ENCODE results near the gene PCSK2. TPM values are rescaled to one million over a fixed set of nuclear protein-coding genes. Genes with fewer than 3 reads are reported as not detected.

Gene PCSK2
- total RNA-seq, 6 experiments from 2014 or later = not detected

GRCh38 chr20:17443131-17443858 is 216.5 kb downstream of the PCSK2 start:
- Mint-ChIP-seq H3K4me1 (ENCODE audit: low read depth) (no peaks in the 10 kb centered on the region), H3K4me3 (no peak overlapping the region), H3K27me3 (ENCODE audit: insufficient read depth) (peaks cover 23% of the 10 kb centered on the region), H3K9me3 (no peaks in the 10 kb centered on the region), H3K36me3 (ENCODE audit: low read depth) (no peaks in the 10 kb centered on the region), H3K27ac (no peak overlapping the region)
- no peak for DNase-seq
- TF ChIP-seq, protein P1, sequence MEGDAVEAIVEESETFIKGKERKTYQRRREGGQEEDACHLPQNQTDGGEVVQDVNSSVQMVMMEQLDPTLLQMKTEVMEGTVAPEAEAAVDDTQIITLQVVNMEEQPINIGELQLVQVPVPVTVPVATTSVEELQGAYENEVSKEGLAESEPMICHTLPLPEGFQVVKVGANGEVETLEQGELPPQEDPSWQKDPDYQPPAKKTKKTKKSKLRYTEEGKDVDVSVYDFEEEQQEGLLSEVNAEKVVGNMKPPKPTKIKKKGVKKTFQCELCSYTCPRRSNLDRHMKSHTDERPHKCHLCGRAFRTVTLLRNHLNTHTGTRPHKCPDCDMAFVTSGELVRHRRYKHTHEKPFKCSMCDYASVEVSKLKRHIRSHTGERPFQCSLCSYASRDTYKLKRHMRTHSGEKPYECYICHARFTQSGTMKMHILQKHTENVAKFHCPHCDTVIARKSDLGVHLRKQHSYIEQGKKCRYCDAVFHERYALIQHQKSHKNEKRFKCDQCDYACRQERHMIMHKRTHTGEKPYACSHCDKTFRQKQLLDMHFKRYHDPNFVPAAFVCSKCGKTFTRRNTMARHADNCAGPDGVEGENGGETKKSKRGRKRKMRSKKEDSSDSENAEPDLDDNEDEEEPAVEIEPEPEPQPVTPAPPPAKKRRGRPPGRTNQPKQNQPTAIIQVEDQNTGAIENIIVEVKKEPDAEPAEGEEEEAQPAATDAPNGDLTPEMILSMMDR (IDR thresholded peaks at IDR 0.05) = no peak

GRCh38 chr20:17444091-17444490 is 217.3 kb downstream of the PCSK2 start:
- DNase-seq = no peak
- Mint-ChIP-seq H3K27me3 (ENCODE audit: insufficient read depth) (peaks cover 18% of the 10 kb centered on the region), H3K4me1 (ENCODE audit: low read depth) (no peaks in the 10 kb centered on the region), H3K36me3 (ENCODE audit: low read depth) (no peaks in the 10 kb centered on the region), H3K27ac (no peak overlapping the region), H3K4me3 (no peak overlapping the region), H3K9me3 (no peaks in the 10 kb centered on the region)
- TF ChIP-seq, protein P1 (IDR thresholded peaks at IDR 0.05) = no peak

GRCh38 chr20:17445543-17445942 is 218.7 kb downstream of the PCSK2 start:
- no peaks in the 10 kb centered on the region for H3K36me3 Mint-ChIP-seq (ENCODE audit: low read depth)
- H3K4me1 Mint-ChIP-seq (ENCODE audit: low read depth) = no peaks in the 10 kb centered on the region
- no peak for DNase-seq
- H3K27ac Mint-ChIP-seq = no peak overlapping the region
- peaks cover 16% of the 10 kb centered on the region for H3K27me3 Mint-ChIP-seq (ENCODE audit: insufficient read depth)
- no peak overlapping the region for H3K4me3 Mint-ChIP-seq
- TF ChIP-seq, protein P1 (IDR thresholded peaks at IDR 0.05) = no peak
- H3K9me3 Mint-ChIP-seq = no peaks in the 10 kb centered on the region

- peaks cover 16% of the 10 kb centered on the region for H3K27me3 Mint-ChIP-seq (ENCODE audit: insufficient read depth)
- no peak overlapping the region for H3K4me3 Mint-ChIP-seq
- no peak for DNase-seq
- H3K27ac Mint-ChIP-seq = no peak overlapping the region
- H3K36me3 Mint-ChIP-seq (ENCODE audit: low read depth) = no peaks in the 10 kb centered on the region
- H3K4me1 Mint-ChIP-seq (ENCODE audit: low read depth) = no peaks in the 10 kb centered on the region
- TF ChIP-seq, protein P1 (IDR thresholded peaks at IDR 0.05) = no peak
- no peaks in the 10 kb centered on the region for H3K9me3 Mint-ChIP-seq
These were observed 219.3 kb downstream of the PCSK2 start for GRCh38 chr20:17446171-17446570.

- no peaks in the 10 kb centered on the region for H3K9me3 Mint-ChIP-seq
- H3K27ac Mint-ChIP-seq = no peak overlapping the region
- TF ChIP-seq, protein P1 (IDR thresholded peaks at IDR 0.05) = no peak
- no peaks in the 10 kb centered on the region for H3K4me1 Mint-ChIP-seq (ENCODE audit: low read depth)
- H3K27me3 Mint-ChIP-seq (ENCODE audit: insufficient read depth) = peaks cover 8% of the 10 kb centered on the region
- no peaks in the 10 kb centered on the region for H3K36me3 Mint-ChIP-seq (ENCODE audit: low read depth)
- DNase-seq = no peak
- H3K4me3 Mint-ChIP-seq = no peak overlapping the region
These were observed 221.2 kb downstream of the PCSK2 start for GRCh38 chr20:17448071-17448470.

Measured in HFFc6 (cell line).